WTC11 (cell line): ENCODE data around the gene DDIT4. TPM values are rescaled to one million over a fixed set of nuclear protein-coding genes. Genes with fewer than 3 reads are reported as not detected.
A peak's percentile ranks its signal among the peaks of the same experiment; 100 is the strongest.

Experiments
- ATAC-seq: fragments of 200-7000 bp; cut with Tn5 transposase; 2 replicates; pipeline ENCODE4 v1.10.0; 2021; ENCODE audit warnings: mild to moderate bottlenecking, moderate library complexity
- CTCF ChIA-PET: fragments of 300-600 bp; sonication (Branson Sonifier 250); formaldehyde crosslinking; loops from one replicate; lab custom pipeline; 2021; ENCODE audit warnings: antibody characterized with exemption; lab: Charles Lee
- POLR2A ChIA-PET: fragments of 350-600 bp; sonication (Branson Sonifier 250); formaldehyde crosslinking; loops from one replicate; lab custom pipeline; 2021; ENCODE audit warnings: antibody characterized with exemption; lab: Charles Lee
- DNase-seq: peaks from one replicate; pipeline ENCODE4 v3.0.0; 2021; ENCODE audit warnings: low spot score
- H3K27ac Mint-ChIP-seq: 2 replicates; pipeline ENCODE4 v1.8.0; 2021; ENCODE audit warnings: mixed read lengths
- H3K27me3 Mint-ChIP-seq: 2 replicates; pipeline ENCODE4 v1.8.0; 2021; ENCODE audit warnings: low read depth, mild to moderate bottlenecking, moderate library complexity, mixed read lengths
- H3K36me3 Mint-ChIP-seq: 2 replicates; pipeline ENCODE4 v1.8.0; 2021; ENCODE audit warnings: mixed read lengths
- H3K4me1 Mint-ChIP-seq: 2 replicates; pipeline ENCODE4 v1.8.0; 2022; ENCODE audit warnings: mixed read lengths
- H3K4me3 Mint-ChIP-seq: 2 replicates; pipeline ENCODE4 v1.8.0; 2021; ENCODE audit warnings: mild to moderate bottlenecking, moderate library complexity, mixed read lengths
- H3K9me3 Mint-ChIP-seq: 2 replicates; pipeline ENCODE4 v1.8.0; 2021; ENCODE audit warnings: mixed read lengths
- AR ChIP-seq: fragments of 250-450 bp; sonication (Bioruptor Pico); IDR thresholded peaks from 2 replicates; pipeline ENCODE4 v1.9.0; 2021; ENCODE audit warnings: mild to moderate bottlenecking
- ETV6 ChIP-seq: sonication (generic); formaldehyde crosslinking; IDR thresholded peaks from 2 replicates; pipeline ENCODE4 v1.8.1; 2022; ENCODE audit warnings: mild to moderate bottlenecking, missing genetic modification reagents
- GABPB1 ChIP-seq: sonication (generic); formaldehyde crosslinking; IDR thresholded peaks from 2 replicates; pipeline ENCODE4 v1.8.1; 2023; ENCODE audit warnings: mild to moderate bottlenecking, missing genetic modification reagents
- HMGXB4 ChIP-seq: sonication (generic); formaldehyde crosslinking; IDR thresholded peaks from 2 replicates; pipeline ENCODE4 v1.8.1; 2023; ENCODE audit warnings: mild to moderate bottlenecking, moderate library complexity, missing genetic modification reagents
- IRF2 ChIP-seq: sonication (generic); formaldehyde crosslinking; IDR thresholded peaks from 2 replicates; pipeline ENCODE4 v1.8.0; 2022; ENCODE audit warnings: low read depth, missing genetic modification reagents, borderline replicate concordance
- NFYB ChIP-seq: sonication (generic); formaldehyde crosslinking; conservative IDR thresholded peaks from 2 replicates; pipeline ENCODE4 v1.8.0; 2022; ENCODE audit warnings: low read depth, missing genetic modification reagents
- NR1H2 ChIP-seq: sonication (generic); formaldehyde crosslinking; IDR thresholded peaks from 2 replicates; pipeline ENCODE4 v1.9.0; 2021; ENCODE audit warnings: mild to moderate bottlenecking, moderate library complexity, missing genetic modification reagents
- NR2C2 ChIP-seq: sonication (generic); formaldehyde crosslinking; IDR thresholded peaks from 2 replicates; pipeline ENCODE4 v1.8.0; 2022; ENCODE audit warnings: mild to moderate bottlenecking, missing genetic modification reagents
- PRDM15 ChIP-seq: sonication (generic); formaldehyde crosslinking; IDR thresholded peaks from 2 replicates; pipeline ENCODE4 v1.8.0; 2022; ENCODE audit warnings: missing genetic modification reagents
- RELA ChIP-seq: sonication (generic); formaldehyde crosslinking; IDR thresholded peaks from 2 replicates; pipeline ENCODE4 v1.8.1; 2022; ENCODE audit warnings: missing genetic modification reagents, mild to moderate bottlenecking, borderline replicate concordance
- TEAD1 ChIP-seq: sonication (generic); formaldehyde crosslinking; IDR thresholded peaks from 2 replicates; pipeline ENCODE4 v1.8.0; 2022; ENCODE audit warnings: mild to moderate bottlenecking, missing genetic modification reagents
- TP53 ChIP-seq: sonication (generic); formaldehyde crosslinking; IDR thresholded peaks from 2 replicates; pipeline ENCODE4 v1.8.1; 2023; ENCODE audit warnings: mild to moderate bottlenecking, missing genetic modification reagents
- ZBTB43 ChIP-seq: sonication (generic); formaldehyde crosslinking; IDR thresholded peaks from 2 replicates; pipeline ENCODE4 v1.8.1; 2023; ENCODE audit warnings: mild to moderate bottlenecking, missing genetic modification reagents
- ZNF396 ChIP-seq: fragments of 250-450 bp; sonication (Bioruptor Pico); IDR thresholded peaks from 2 replicates; pipeline ENCODE4 v1.8.0; 2021; ENCODE audit warnings: mild to moderate bottlenecking, moderate library complexity, borderline replicate concordance
- ZNF425 ChIP-seq: fragments of 250-450 bp; sonication (Bioruptor Pico); conservative IDR thresholded peaks from 2 replicates; pipeline ENCODE4 v1.9.0; 2021; ENCODE audit warnings: mild to moderate bottlenecking
- ZNF532 ChIP-seq: fragments of 250-450 bp; sonication (Bioruptor Pico); IDR thresholded peaks from 2 replicates; pipeline ENCODE4 v1.9.0; 2021; ENCODE audit warnings: mild to moderate bottlenecking, borderline replicate concordance
- ZNF671 ChIP-seq: fragments of 250-450 bp; sonication (Bioruptor Pico); IDR thresholded peaks from 2 replicates; pipeline ENCODE4 v1.8.0; 2021; ENCODE audit warnings: mild to moderate bottlenecking
- total RNA-seq: library from RNA; stranded (reverse); gene quantifications from 3 replicates; pipeline ENCODE4 v1.2.3, GENCODE V29; 2021

Gene DDIT4
- total RNA-seq, 1 experiment from 2014 or later = 118 TPM

GRCh38 chr10:72263613-72264241, 10.0 kb upstream of the DDIT4 start:
- Mint-ChIP-seq H3K27ac (peak overlapping the region; percentile 93), H3K27me3 (no peaks in the 10 kb centered on the region; the same call in 1 of the 2 replicates), H3K4me1 (peaks cover 65% of the 10 kb centered on the region), H3K9me3 (no peaks in the 10 kb centered on the region), H3K4me3 (no peak overlapping the region), H3K36me3 (no peaks in the 10 kb centered on the region)
- ChIA-PET CTCF (interaction anchor here (0.6 to 0.9 kb wide), 3 partner anchors 10 to 68 kb away, joined by 3 read pairs; partner anchors contain the start of gene DDIT4), POLR2A (interaction anchor here (0.5 to 3.0 kb wide), 4 partner anchors 8 to 51 kb away, joined by 3 to 29 read pairs (median 4); partner anchors contain the start of gene DDIT4)
- no peak for ATAC-seq
- DNase-seq = no peak
- TF ChIP-seq GABPB1 (peak; percentile 70; the same call in 1 of the 2 replicates), TP53 (no peak)

- DNase-seq = no peak
- H3K36me3 Mint-ChIP-seq = no peaks in the 10 kb centered on the region
- no peaks in the 10 kb centered on the region; the same call in 1 of the 2 replicates for H3K27me3 Mint-ChIP-seq
- peaks cover 58% of the 10 kb centered on the region for H3K4me1 Mint-ChIP-seq
- no peaks in the 10 kb centered on the region for H3K9me3 Mint-ChIP-seq
- CTCF ChIA-PET = interaction anchor here (0.5 to 0.7 kb wide), 4 partner anchors 11 to 137 kb away, joined by 3 read pairs; no protein-coding TSS in a partner anchor
- no peak for ATAC-seq
- POLR2A ChIA-PET = interaction anchor here (0.5 to 3.0 kb wide), 4 partner anchors 10 to 603 kb away, joined by 3 to 29 read pairs (median 4); partner anchors contain the start of genes ANAPC16, ASCC1 and DDIT4
- H3K27ac Mint-ChIP-seq = peak overlapping the region; percentile 17; the same call in 1 of the 2 replicates
- no peak overlapping the region for H3K4me3 Mint-ChIP-seq
- TF ChIP-seq HMGXB4 (CRISPR knock-in tag) = no peak
- no peak for TF ChIP-seq NR2C2
- no peak for TF ChIP-seq PRDM15
- TF ChIP-seq ZNF396 (CRISPR knock-in tag) = no peak
- no peak for TF ChIP-seq TEAD1 (CRISPR knock-in tag)
- TF ChIP-seq AR (CRISPR knock-in tag) = no peak
- TF ChIP-seq ZNF532 (CRISPR knock-in tag) = no peak
- TF ChIP-seq IRF2 (CRISPR knock-in tag) = no peak
- TF ChIP-seq RELA = no peak
- TF ChIP-seq GABPB1 = no peak
- TF ChIP-seq ZNF425 (CRISPR knock-in tag) = no peak
- TF ChIP-seq NR1H2 (CRISPR knock-in tag) = no peak
- TF ChIP-seq ZBTB43 (CRISPR knock-in tag) = no peak
- no peak for TF ChIP-seq NFYB (CRISPR knock-in tag)
- no peak for TF ChIP-seq ZNF671 (CRISPR knock-in tag)
- no peak for TF ChIP-seq ETV6 (CRISPR knock-in tag)
These were observed 9.2 kb upstream of the DDIT4 start for GRCh38 chr10:72264536-72264935.
